Glomerular visceral epithelial cell (primary cell): ENCODE data around the gene ZNF382.

Source experiments
- DNase-seq: peaks from one replicate; pipeline ENCODE4 v3.0.0-alpha.2; 2016; ENCODE audit errors: extremely low spot score

The ZNF382 gene

GRCh38 chr19:36679455-36679854 lies 74.3 kb downstream of the ZNF382 start:
- DNase-seq = no peak
